Neuronal stem cell (in vitro differentiated cells): ENCODE measurements around the gene DDI2.

Experiments used
- DNase-seq: peaks from one replicate; pipeline ENCODE4 v3.0.0-alpha.2; 2013; ENCODE audit warnings: low spot score
- H2AFZ ChIP-seq: one replicate; pipeline ENCODE4 v1.6.1; 2013; ENCODE audit warnings: mild to moderate bottlenecking, low read length, inconsistent platforms
- H2AK5ac ChIP-seq: 2 replicates; pipeline ENCODE4 v1.6.1; 2013; ENCODE audit warnings: low read depth, mild to moderate bottlenecking, inconsistent platforms, low read length, moderate library complexity, mixed read lengths
- H2BK120ac ChIP-seq: 2 replicates; pipeline ENCODE4 v1.6.1; 2013; ENCODE audit warnings: low read depth, mild to moderate bottlenecking, inconsistent platforms, low read length, moderate library complexity, mixed read lengths
- H2BK12ac ChIP-seq: one replicate; pipeline ENCODE4 v1.6.1; 2013; ENCODE audit warnings: low read length, inconsistent platforms
- H2BK15ac ChIP-seq: 2 replicates; pipeline ENCODE4 v1.6.1; 2013; ENCODE audit warnings: mild to moderate bottlenecking, low read length, inconsistent platforms, mixed read lengths
- H2BK5ac ChIP-seq: one replicate; pipeline ENCODE4 v1.6.1; 2013; ENCODE audit warnings: inconsistent platforms, mild to moderate bottlenecking, low read length, moderate library complexity
- H3K14ac ChIP-seq: one replicate; pipeline ENCODE4 v1.6.1; 2013; ENCODE audit warnings: low read length, inconsistent platforms
- H3K18ac ChIP-seq: 2 replicates; pipeline ENCODE4 v1.6.1; 2013; ENCODE audit warnings: low read length, inconsistent platforms
- H3K23ac ChIP-seq: 2 replicates; pipeline ENCODE4 v1.6.1; 2013; ENCODE audit warnings: low read depth, mild to moderate bottlenecking, mixed read lengths, low read length, inconsistent platforms; ENCODE audit not compliant: poor library complexity
- H3K27ac ChIP-seq: replicated peaks from 3 replicates; pipeline ENCODE4 v1.5.1; 2013; ENCODE audit warnings: low read length, inconsistent platforms
- H3K27me3 ChIP-seq, 3 experiments: 2 replicates each; pipeline ENCODE4 v1.6.1; 2013; ENCODE audit warnings: low read length in 3 of 3, mild to moderate bottlenecking in 2 of 3, inconsistent platforms in 1 of 3, low read depth in 1 of 3, mixed read lengths in 1 of 3, moderate library complexity in 1 of 3; ENCODE audit not compliant: control insufficient read depth in 3 of 3, insufficient read depth in 3 of 3
- H3K36me3 ChIP-seq, 2 donors: replicated peaks in 1 of 2; 2 replicates each; pipeline ENCODE4 v1.6.1; 2013; ENCODE audit warnings: low read length in 2 of 2; ENCODE audit not compliant: control insufficient read depth in 2 of 2, insufficient read depth in 2 of 2
- H3K4ac ChIP-seq: 2 replicates; pipeline ENCODE4 v1.6.1; 2013; ENCODE audit warnings: inconsistent platforms, mild to moderate bottlenecking, low read length, moderate library complexity
- H3K4me1 ChIP-seq, 2 donors: 1 replicate in 1 of 2; 2 replicates in 1 of 2; pipeline ENCODE4 v1.6.1; 2013; ENCODE audit warnings: low read length in 2 of 2, low read depth in 1 of 2; ENCODE audit not compliant: control insufficient read depth in 2 of 2, insufficient read depth in 1 of 2
- H3K4me2 ChIP-seq: one replicate; pipeline ENCODE4 v1.6.1; 2013; ENCODE audit warnings: mild to moderate bottlenecking, low read length, inconsistent platforms; ENCODE audit not compliant: insufficient read depth, poor library complexity, severe bottlenecking
- H3K4me3 ChIP-seq, 2 donors: 2 replicates each; pipeline ENCODE4 v1.5.1; 2013; ENCODE audit warnings: low read length in 2 of 2, mild to moderate bottlenecking in 2 of 2, inconsistent platforms in 1 of 2, moderate library complexity in 1 of 2
- H3K79me1 ChIP-seq: one replicate; pipeline ENCODE4 v1.6.1; 2013; ENCODE audit warnings: low read depth, mild to moderate bottlenecking, inconsistent platforms, low read length, moderate library complexity
- H3K9ac ChIP-seq: one replicate; pipeline ENCODE4 v1.6.1; 2013; ENCODE audit warnings: mild to moderate bottlenecking, low read depth, low read length, inconsistent platforms; ENCODE audit not compliant: poor library complexity
- H3K9me3 ChIP-seq, 2 donors: replicated peaks in 1 of 2; 2 replicates each; pipeline versions ENCODE3 to v1.6.1; 2013; ENCODE audit warnings: low read length in 2 of 2, mild to moderate bottlenecking in 2 of 2, inconsistent platforms in 1 of 2, low read depth in 1 of 2, mixed read lengths in 1 of 2, moderate library complexity in 1 of 2; ENCODE audit not compliant: control insufficient read depth in 2 of 2, insufficient read depth in 1 of 2
- H4K8ac ChIP-seq: one replicate; pipeline ENCODE4 v1.6.1; 2013; ENCODE audit warnings: low read depth, mild to moderate bottlenecking, inconsistent platforms, low read length, moderate library complexity
- H4K91ac ChIP-seq: one replicate; pipeline ENCODE4 v1.6.1; 2013; ENCODE audit warnings: low read length, low read depth, mild to moderate bottlenecking, inconsistent platforms; ENCODE audit not compliant: poor library complexity
- WGBS, 2 donors: extraction: QIAGEN DNeasy Blood & Tissue Kit; methylation state at CpG; one replicate each; pipeline ENCODE4 v1.1.7; 2013; ENCODE audit warnings: missing lambda C conversion rate in 2 of 2, mixed read lengths in 1 of 2; ENCODE audit not compliant: insufficient read length in 2 of 2, insufficient replicate concordance in 1 of 2; ENCODE audit errors: extremely low coverage in 2 of 2; 5-methylcytosine and 5-hydroxymethylcytosine counted together

Gene DDI2

DNA sequence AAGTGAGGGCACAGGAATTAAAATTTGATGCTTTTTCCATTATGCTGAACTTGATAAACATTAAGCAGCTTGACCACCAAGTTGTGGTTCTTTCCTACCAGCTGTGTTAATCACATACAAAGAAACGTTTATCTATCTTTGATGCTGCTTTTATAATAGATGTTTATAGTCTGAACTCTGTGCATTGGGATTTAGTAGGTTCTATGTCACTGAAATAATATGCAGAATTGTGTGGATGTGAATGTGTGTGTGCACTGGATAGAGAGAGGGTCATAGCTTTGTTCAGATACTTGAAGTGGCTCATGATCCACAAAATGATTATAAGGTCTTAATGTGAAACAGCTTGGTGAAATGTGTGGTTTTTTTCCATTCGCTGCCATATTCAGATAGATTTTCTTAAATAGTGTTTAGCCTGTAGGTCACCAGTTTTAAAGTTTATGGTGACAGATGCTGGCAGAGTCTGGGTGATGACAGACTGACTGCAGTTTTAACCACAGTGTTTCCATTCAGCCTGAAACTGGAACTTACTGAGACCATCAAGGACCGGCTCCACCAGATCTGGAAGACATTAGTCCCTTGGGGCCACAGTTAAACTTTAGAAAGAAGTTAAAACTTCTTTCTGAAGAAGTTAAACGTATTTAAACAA lies 10.2 kb downstream of the DDI2 start:
- Histone ChIP-seq H3K36me3 (peaks cover 12 to 60% of the 10 kb centered on the region in 2 donors), H3K4me2 (no peak overlapping the region), H3K18ac (no peak overlapping the region), H3K79me1 (no peaks in the 10 kb centered on the region), H3K14ac (no peak overlapping the region), H3K9me3 (no peaks in the 10 kb centered on the region), H3K4me3 (no peak overlapping the region), H3K23ac (no peak overlapping the region), H3K27me3 (no peaks in the 10 kb centered on the region), H3K9ac (no peak overlapping the region), H2AK5ac (no peak overlapping the region), H2BK12ac (no peak overlapping the region), H2BK15ac (no peak overlapping the region), H2BK5ac (no peak overlapping the region), H4K91ac (no peak overlapping the region), H3K4ac (no peak overlapping the region), H3K27ac (no peak overlapping the region), H3K4me1 (peaks cover 0 to 5% of the 10 kb centered on the region in 2 donors), H2BK120ac (no peak overlapping the region), H4K8ac (no peak overlapping the region), H2AFZ (no peak overlapping the region)
- no CpG with 5 or more reads among the region's 4 CpGs for WGBS, 2 donors
- DNase-seq, result no peak

DNA sequence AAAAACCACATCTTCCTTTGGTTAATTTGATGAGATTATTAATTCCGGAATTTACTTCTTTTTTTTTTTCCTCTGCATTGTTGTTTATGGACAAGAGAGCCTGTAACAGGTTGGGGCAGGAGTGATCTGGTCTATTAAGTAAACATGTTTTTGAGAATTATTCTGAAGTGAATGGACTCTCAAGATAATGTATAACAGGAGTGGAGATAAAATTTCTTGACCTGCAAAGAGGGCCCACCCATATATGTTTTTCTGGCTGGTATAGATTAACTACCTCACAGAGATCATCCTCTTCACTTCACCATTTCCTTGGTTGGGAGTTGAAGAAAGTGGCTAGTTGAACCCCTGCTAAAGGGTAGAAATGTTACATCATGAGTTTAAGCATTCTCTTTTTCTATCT lies 10.7 kb downstream of the DDI2 start:
- Histone ChIP-seq H2AFZ (no peak overlapping the region), H2BK5ac (no peak overlapping the region), H3K27me3 (no peaks in the 10 kb centered on the region), H4K8ac (no peak overlapping the region), H3K9me3 (no peaks in the 10 kb centered on the region), H3K36me3 (peaks cover 12 to 61% of the 10 kb centered on the region in 2 donors), H3K4ac (no peak overlapping the region), H4K91ac (no peak overlapping the region), H3K4me1 (peaks cover 0 to 4% of the 10 kb centered on the region in 2 donors), H3K23ac (no peak overlapping the region), H2BK12ac (no peak overlapping the region), H2AK5ac (no peak overlapping the region), H2BK15ac (no peak overlapping the region), H3K27ac (no peak overlapping the region), H3K4me2 (no peak overlapping the region), H3K14ac (no peak overlapping the region), H3K18ac (no peak overlapping the region), H2BK120ac (no peak overlapping the region), H3K4me3 (no peak overlapping the region), H3K9ac (no peak overlapping the region), H3K79me1 (no peaks in the 10 kb centered on the region)
- no peak for DNase-seq
- WGBS, 2 donors, result no CpG with 5 or more reads among the region's 1 CpG

DNA sequence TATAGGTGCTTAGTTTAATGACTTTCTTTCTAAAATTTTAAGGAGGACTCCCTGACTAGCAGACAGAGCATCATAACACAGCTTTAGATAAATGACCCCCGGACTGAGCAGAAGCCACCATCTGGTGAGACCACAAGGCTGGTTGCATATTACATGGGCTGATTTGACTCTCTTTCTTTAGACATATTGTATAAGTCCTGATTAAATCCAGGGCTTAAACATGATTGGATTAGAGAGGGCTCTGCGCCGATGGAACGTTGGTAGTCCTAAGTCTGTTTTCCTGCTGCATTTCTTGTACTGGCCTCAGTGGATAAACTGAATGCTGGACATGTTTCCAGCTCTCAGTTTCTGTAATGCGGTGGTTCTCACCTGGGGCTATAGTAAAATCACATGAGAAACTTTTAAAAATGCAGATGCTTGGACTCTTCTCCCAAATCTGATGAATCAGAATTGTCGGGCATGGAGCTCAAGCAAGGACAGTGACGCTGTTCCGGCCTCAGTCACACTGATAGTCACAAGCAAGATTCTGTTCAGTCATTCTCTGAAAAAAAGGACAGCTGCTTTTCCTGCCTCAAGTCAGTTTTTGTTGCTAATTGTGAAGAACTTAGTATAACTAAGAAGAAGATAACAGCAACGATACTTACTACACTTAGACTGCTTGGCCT lies 16.6 kb downstream of the DDI2 start:
- H4K8ac ChIP-seq, result no peak overlapping the region
- H3K36me3 ChIP-seq, result peaks cover 37 to 93% of the 10 kb centered on the region in 2 donors
- H2AFZ ChIP-seq, result no peak overlapping the region
- H2BK120ac ChIP-seq, result no peak overlapping the region
- H3K18ac ChIP-seq, result no peak overlapping the region
- WGBS, 2 donors, result no CpG with 5 or more reads among the region's 9 CpGs
- H3K4ac ChIP-seq, result no peak overlapping the region
- no peaks in the 10 kb centered on the region for H3K4me1 ChIP-seq
- no peak overlapping the region for H2AK5ac ChIP-seq
- H3K23ac ChIP-seq, result no peak overlapping the region
- DNase-seq, result no peak
- no peak overlapping the region for H3K4me3 ChIP-seq
- H3K9ac ChIP-seq, result no peak overlapping the region
- no peak overlapping the region for H2BK12ac ChIP-seq
- H3K27ac ChIP-seq, result no peak overlapping the region
- H3K14ac ChIP-seq, result no peak overlapping the region
- H3K4me2 ChIP-seq, result no peak overlapping the region
- H3K79me1 ChIP-seq, result no peaks in the 10 kb centered on the region
- H3K9me3 ChIP-seq, result no peaks in the 10 kb centered on the region
- no peaks in the 10 kb centered on the region for H3K27me3 ChIP-seq
- no peak overlapping the region for H2BK5ac ChIP-seq
- no peak overlapping the region for H4K91ac ChIP-seq
- no peak overlapping the region for H2BK15ac ChIP-seq

DNA sequence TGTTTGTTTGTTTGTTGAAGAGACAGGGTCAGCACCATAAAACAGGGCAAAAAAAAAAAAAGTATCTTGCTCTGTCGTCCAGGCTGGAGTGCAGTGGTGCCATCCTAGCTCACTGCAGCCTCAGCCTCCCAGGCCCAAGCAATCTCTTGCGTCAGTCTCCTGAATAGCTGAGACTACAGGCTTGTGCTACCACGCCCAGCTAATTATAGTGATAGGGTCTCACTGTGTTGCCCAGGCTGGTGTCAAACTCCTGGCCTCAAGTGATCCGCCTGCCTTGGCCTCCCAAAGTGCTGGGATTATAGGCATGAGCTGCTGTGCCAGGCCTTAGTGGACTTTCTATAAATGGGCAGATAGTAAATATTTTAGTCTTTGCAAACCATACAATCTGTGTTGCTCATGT lies 19.2 kb downstream of the DDI2 start:
- Histone ChIP-seq H3K4me2 (no peak overlapping the region), H2BK5ac (no peak overlapping the region), H2AK5ac (no peak overlapping the region), H3K79me1 (no peaks in the 10 kb centered on the region), H2AFZ (no peak overlapping the region), H4K8ac (no peak overlapping the region), H3K27ac (no peak overlapping the region), H3K18ac (no peak overlapping the region), H3K4me3 (no peak overlapping the region), H3K14ac (no peak overlapping the region), H3K9ac (no peak overlapping the region), H3K4ac (no peak overlapping the region), H3K36me3 (peaks cover 46 to 100% of the 10 kb centered on the region in 2 donors), H3K4me1 (no peaks in the 10 kb centered on the region), H3K9me3 (no peaks in the 10 kb centered on the region), H2BK120ac (no peak overlapping the region), H2BK15ac (no peak overlapping the region), H3K27me3 (peaks cover 0 to 2% (median 0%) of the 10 kb centered on the region in 3 experiments), H2BK12ac (no peak overlapping the region), H4K91ac (no peak overlapping the region), H3K23ac (no peak overlapping the region)
- no peak for DNase-seq
- no CpG with 5 or more reads among the region's 4 CpGs for WGBS, 2 donors
